Measurements from ENCODE around the gene LRRC59.
A peak's percentile ranks its signal among the peaks of the same experiment; 100 is the strongest.

The LRRC59 gene

DNA sequence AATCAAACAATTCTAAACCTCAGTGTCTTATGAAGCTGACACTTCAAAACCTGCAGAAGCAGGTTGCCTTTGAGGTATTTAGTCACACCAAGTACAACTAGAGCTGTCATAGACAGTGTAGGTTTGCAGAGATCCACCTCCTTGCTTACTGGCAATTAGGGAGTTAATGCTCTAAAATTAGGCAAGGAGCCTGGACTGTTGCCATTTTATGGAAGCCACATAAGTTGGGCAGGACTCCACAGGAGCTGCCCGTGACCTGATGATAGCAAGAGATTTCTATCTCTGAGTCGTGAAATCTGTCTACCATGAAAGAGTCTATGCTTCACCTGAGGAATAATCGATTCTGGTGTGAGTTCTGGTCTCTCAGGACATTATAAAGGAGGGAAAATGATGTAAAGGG, 15.4 kb downstream of the LRRC59 start:
- TF ChIP-seq, protein P1, sequence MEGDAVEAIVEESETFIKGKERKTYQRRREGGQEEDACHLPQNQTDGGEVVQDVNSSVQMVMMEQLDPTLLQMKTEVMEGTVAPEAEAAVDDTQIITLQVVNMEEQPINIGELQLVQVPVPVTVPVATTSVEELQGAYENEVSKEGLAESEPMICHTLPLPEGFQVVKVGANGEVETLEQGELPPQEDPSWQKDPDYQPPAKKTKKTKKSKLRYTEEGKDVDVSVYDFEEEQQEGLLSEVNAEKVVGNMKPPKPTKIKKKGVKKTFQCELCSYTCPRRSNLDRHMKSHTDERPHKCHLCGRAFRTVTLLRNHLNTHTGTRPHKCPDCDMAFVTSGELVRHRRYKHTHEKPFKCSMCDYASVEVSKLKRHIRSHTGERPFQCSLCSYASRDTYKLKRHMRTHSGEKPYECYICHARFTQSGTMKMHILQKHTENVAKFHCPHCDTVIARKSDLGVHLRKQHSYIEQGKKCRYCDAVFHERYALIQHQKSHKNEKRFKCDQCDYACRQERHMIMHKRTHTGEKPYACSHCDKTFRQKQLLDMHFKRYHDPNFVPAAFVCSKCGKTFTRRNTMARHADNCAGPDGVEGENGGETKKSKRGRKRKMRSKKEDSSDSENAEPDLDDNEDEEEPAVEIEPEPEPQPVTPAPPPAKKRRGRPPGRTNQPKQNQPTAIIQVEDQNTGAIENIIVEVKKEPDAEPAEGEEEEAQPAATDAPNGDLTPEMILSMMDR (IDR thresholded peaks at IDR 0.05; ENCODE audit: borderline replicate concordance, insufficient read depth, low read depth, low read length) = no peak
- no peak overlapping the region for H3K4me3 ChIP-seq (ENCODE audit: low read depth, low read length)

DNA sequence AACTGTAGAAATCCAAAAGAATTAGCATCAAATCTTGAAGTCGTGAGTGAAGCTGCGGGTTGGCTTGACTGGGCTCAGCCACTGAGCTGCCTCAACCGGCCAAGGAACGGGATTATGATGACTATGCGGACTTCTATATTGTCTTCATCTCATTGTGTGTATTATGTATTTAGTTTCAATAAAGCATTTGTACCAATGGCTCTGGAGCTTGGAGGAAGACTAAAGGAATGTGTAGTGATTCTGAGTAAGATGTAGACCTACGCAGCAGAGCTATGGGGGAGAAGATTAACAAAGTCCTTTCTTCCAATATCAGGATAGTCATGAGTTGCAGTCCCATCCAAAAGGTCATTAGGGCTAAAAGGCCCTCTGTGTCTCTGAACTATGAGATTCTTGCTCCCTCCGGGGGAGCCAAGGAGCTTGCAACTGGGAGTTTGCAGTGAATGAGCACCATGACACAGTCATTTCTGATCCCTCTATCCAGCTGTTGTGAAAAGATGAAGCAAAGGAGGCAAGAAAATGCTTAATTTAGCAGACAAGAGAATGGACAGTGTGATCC, 16.0 kb downstream of the LRRC59 start:
- TF ChIP-seq, protein P1 (IDR thresholded peaks at IDR 0.05; ENCODE audit: borderline replicate concordance, insufficient read depth, low read depth, low read length) = no peak
- no peak overlapping the region for H3K4me3 ChIP-seq (ENCODE audit: low read depth, low read length)

DNA sequence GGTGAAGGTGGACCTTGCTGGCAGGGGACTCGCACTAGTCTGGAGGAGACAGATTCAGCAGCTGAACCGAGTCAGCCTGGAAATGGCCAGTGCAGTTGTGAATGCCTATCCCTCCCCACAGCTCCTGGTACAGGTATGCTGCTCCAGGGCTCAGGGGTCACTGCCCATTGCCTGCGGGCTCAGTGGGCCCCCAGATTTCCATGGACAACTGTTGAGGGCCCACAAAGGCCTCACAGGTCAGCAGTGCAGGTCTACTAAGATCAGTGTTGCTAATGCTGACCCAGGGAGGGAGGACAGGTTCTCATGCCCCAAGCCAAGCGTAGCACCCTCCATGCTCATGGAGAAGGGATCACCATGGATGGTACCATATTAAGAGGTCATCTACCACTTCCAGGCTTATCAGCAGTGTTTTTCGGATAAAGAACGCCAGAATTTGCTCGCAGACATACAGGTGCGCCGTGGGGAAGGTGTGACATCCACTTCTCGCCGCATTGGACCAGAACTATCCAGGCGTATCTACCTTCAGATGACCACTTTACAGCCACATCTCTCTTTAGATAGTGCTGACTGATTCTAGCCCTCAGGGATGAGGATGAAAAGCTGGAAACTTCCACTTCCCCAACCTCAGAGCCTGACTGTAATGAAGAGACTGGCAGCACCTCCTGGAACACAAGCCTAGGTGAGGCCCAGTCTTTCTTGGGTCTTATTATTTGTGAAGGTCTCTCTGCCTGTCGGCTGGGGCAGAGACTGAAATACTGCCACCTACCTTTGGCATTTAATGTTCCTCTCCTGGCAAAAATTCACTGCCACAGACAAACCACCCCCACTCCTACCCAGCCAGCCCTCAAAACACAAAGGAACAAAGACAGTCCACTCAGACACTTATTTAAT, 16.7 kb downstream of the LRRC59 start:
- H3K4me3 ChIP-seq (ENCODE audit: low read depth, low read length) = no peak overlapping the region
- TF ChIP-seq, protein P1 (IDR thresholded peaks at IDR 0.05; ENCODE audit: borderline replicate concordance, insufficient read depth, low read depth, low read length) = no peak

DNA sequence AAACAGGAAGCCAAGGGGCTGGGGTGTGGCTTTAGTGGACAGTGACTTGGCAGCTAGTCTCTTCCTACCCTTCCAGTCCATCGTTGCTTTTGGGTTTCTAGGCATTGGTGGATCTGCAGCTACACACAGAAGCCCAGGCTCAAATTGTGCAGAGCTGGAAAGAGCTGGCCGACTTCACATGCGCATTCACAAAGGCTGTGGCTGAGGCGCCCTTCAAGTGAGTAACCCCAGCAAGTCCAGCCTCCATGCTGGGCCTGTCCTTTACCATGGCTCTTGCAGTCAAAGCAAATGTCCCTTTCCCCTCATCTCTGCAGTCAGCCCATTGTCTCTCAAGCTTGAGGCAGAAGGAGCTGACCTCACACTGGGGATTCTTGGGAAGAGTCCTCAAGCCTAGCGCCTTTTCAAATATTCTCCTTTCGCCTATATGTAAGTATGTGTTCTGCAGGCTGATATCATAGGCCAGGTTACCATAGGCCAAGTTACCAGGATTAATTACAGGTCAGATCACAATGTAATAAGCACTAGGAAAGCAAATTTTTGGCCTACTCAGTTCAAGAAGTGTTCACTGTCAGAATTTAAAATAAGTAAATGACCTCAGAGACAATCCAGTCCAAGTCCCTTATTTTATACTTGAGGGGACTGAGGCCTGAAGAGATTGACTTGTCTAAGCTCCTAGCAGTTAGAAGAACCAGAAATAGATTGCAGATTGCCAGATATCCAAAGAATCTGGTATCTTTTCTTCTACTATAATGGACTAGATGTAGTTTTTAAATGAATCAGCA, 17.8 kb downstream of the LRRC59 start:
- TF ChIP-seq, protein P1 (IDR thresholded peaks at IDR 0.05; ENCODE audit: borderline replicate concordance, insufficient read depth, low read depth, low read length) = no peak
- no peak overlapping the region for H3K4me3 ChIP-seq (ENCODE audit: low read depth, low read length)

DNA sequence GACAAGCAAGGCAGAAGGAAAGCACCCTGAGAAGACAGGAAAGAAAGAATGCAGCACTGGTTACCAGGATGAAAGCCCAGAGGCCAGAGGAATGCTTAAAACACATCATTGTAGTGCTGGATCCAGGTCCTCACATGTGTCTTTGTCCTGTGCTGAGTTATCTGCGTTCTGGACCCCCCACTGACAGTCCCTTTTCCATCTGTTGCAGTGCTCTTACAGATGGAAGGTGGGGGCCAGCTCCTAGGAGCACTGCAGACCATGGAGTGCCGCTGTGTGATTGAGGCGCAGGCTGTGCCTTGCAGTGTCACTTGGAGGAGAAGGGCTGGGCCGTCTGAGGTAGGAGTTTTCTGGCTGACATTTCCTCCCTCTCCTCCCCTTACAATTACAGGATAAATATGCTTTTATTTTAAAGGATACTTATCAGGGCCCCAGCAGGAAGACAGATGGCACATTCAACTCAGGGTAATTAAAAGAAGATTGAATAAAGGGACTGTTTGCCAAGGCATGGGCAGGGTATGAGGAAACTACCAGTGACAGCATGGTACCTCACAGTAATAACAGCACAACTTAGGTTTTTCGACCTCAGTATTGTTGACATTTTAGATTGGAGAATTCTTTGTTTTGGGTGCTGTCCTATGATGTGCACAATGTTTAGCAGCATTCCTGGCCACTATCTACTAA, 21.3 kb downstream of the LRRC59 start:
- no peak overlapping the region for H3K4me3 ChIP-seq (ENCODE audit: low read depth, low read length)
- TF ChIP-seq, protein P1 (IDR thresholded peaks at IDR 0.05; ENCODE audit: borderline replicate concordance, insufficient read depth, low read depth, low read length) = no peak

DNA sequence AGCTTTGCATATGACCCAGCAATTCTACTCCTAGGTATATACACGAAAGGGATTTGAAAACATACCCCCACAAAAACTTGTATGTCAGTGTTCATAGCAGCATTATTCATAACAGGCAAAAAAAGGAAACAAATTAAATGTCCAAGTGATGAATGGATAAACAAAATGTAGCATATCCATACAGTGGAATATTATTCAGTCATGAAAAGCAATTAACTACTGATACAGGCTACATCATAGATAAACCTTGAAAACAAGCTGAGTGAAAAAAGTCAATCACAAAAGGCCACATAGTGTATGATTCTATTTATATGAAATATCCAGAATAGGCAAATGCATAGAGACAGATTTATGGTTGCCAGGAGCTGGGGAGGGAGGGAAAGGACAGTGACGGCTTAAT, 23.6 kb downstream of the LRRC59 start:
- TF ChIP-seq, protein P1 (IDR thresholded peaks at IDR 0.05; ENCODE audit: borderline replicate concordance, insufficient read depth, low read depth, low read length) = no peak
- H3K4me3 ChIP-seq (ENCODE audit: low read depth, low read length) = peak overlapping the region; percentile 77

Measured in GM12875 (cell line).